ENCODE results near the gene GRIN2B.

DNA sequence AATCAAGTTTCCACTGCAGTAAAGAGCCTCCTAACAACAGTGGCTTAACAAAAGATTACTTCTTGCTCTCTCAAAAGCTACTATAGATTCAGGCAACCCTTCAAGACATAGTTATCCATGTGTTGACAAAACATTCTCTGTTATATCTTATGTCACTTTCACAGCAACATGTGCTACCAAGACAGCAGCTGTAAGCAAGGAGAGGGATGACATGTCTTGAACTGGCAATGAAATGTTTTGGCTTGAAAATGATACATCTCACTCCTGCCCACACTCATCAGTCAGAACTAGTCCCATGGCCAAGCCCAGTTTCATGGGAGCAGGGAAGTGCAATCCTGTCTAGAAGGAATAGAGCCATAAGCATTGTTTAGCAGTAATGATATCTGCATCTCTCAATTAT lies 10.7 kb upstream of the GRIN2B start:
- TF ChIP-seq DPF2 (IDR thresholded peaks at IDR 0.05) (no peak), SMARCC2 (IDR thresholded peaks at IDR 0.05; ENCODE audit: low read depth) (no peak), EZH2 (IDR thresholded peaks at IDR 0.05; ENCODE audit: borderline replicate concordance, low read depth, low read length) (no peak), ZBTB7A (IDR thresholded peaks at IDR 0.05; ENCODE audit: borderline replicate concordance, control insufficient read depth, low read depth, low read length) (no peak)
